OCI-LY3 (cell line): Measurements from ENCODE around the gene CLPTM1L.

Source experiments
- H2AFZ ChIP-seq: fragments of 200-600, 300-600 bp; shearing (Covaris generic); 2 replicates; pipeline ENCODE4 v1.6.0; 2014; ENCODE audit warnings: antibody characterized with exemption, low read depth, low read length
- H3K27ac ChIP-seq: fragments of 200-600, 300-600 bp; sonication (generic); 2 replicates; pipeline ENCODE4 v1.5.1; 2014; ENCODE audit warnings: mild to moderate bottlenecking, low read length, moderate library complexity, mixed read lengths
- H3K27me3 ChIP-seq: fragments of 200-600, 300-600 bp; sonication (generic); 2 replicates; pipeline ENCODE4 v1.6.1; 2014; ENCODE audit warnings: low read depth, low read length, mixed read lengths
- H3K36me3 ChIP-seq: fragments of 200-600, 300-600 bp; sonication (generic); replicated peaks from 2 replicates; pipeline ENCODE3; 2014; ENCODE audit warnings: low read depth, low read length, mixed read lengths
- H3K4me1 ChIP-seq: fragments of 300-600, 200-600 bp; sonication (generic); 2 replicates; pipeline ENCODE4 v1.6.1; 2014; ENCODE audit warnings: low read length, mixed read lengths
- H3K4me2 ChIP-seq: fragments of 200-600, 300-600 bp; sonication (generic); 2 replicates; pipeline ENCODE4 v1.6.1; 2014; ENCODE audit warnings: low read length, mixed read lengths
- H3K4me3 ChIP-seq: fragments of 300-600, 200-600 bp; sonication (generic); 2 replicates; pipeline ENCODE4 v1.5.1; 2014; ENCODE audit warnings: antibody characterized with exemption, mild to moderate bottlenecking, low read length, moderate library complexity
- H3K79me2 ChIP-seq: fragments of 300-600, 200-600 bp; shearing (Covaris generic); 2 replicates; pipeline ENCODE4 v1.6.1; 2014; ENCODE audit warnings: mild to moderate bottlenecking, low read length, mixed read lengths
- H3K9ac ChIP-seq: fragments of 300-600, 200-600 bp; shearing (Covaris generic); 2 replicates; pipeline ENCODE4 v1.6.0; 2014; ENCODE audit warnings: mild to moderate bottlenecking, low read length, moderate library complexity
- H3K9me3 ChIP-seq: fragments of 200-600, 300-600 bp; shearing (Covaris generic); 2 replicates; pipeline ENCODE4 v1.6.1; 2014; ENCODE audit warnings: low read length, mixed read lengths; ENCODE audit not compliant: insufficient read depth
- H4K20me1 ChIP-seq: fragments of 200-600, 300-600 bp; sonication (generic); 2 replicates; pipeline ENCODE4 v1.6.1; 2016; ENCODE audit warnings: low read length, mixed read lengths; ENCODE audit not compliant: insufficient read depth
- EZH2phosphoT487 ChIP-seq: fragments of 200-600 bp; shearing (Covaris generic); IDR thresholded peaks from 2 replicates; pipeline ENCODE4 v1.6.1; 2018; ENCODE audit warnings: antibody characterized with exemption, mixed run types, low read depth
- TF ChIP-seq, protein P1 (sequence below): fragments of 200-600, 300-600 bp; sonication (generic); IDR thresholded peaks from 2 replicates; pipeline ENCODE4 v1.5.1; 2014; ENCODE audit warnings: antibody characterized with exemption, low read length, low read depth

CLPTM1L gene

DNA sequence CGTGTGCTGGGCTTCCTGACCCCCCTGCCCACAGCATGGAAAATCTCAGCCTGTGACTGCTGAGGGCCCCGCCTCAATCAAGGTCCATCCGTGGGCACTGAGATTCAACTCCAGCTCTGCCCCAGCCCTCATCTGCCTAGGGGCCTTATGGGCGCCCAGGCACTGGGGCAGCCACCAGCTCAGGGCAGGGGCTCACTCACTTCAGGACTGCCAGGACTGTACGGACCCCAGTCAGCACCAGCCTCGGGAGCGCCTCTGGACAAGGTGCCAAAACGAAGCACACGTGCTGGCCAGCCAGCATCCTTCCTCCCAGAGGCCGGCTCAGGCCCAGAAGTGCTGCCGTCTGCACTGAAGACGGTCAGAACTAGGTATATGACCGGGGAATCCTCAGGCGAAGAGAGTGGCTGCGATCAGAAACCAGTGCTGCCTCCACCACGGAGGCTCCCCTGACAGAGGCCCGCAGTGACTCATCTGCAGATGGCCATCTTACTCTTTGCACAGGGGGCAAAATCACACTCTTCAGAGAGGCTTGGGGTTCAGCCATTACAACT is 19.6 kb downstream of the CLPTM1L start:
- no peak overlapping the region for H3K4me2 ChIP-seq
- peaks cover 4% of the 10 kb centered on the region; the same call in 1 of the 2 replicates for H3K79me2 ChIP-seq
- TF ChIP-seq, protein P1, sequence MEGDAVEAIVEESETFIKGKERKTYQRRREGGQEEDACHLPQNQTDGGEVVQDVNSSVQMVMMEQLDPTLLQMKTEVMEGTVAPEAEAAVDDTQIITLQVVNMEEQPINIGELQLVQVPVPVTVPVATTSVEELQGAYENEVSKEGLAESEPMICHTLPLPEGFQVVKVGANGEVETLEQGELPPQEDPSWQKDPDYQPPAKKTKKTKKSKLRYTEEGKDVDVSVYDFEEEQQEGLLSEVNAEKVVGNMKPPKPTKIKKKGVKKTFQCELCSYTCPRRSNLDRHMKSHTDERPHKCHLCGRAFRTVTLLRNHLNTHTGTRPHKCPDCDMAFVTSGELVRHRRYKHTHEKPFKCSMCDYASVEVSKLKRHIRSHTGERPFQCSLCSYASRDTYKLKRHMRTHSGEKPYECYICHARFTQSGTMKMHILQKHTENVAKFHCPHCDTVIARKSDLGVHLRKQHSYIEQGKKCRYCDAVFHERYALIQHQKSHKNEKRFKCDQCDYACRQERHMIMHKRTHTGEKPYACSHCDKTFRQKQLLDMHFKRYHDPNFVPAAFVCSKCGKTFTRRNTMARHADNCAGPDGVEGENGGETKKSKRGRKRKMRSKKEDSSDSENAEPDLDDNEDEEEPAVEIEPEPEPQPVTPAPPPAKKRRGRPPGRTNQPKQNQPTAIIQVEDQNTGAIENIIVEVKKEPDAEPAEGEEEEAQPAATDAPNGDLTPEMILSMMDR = no peak
- TF ChIP-seq EZH2phosphoT487 = no peak
- H4K20me1 ChIP-seq = no peaks in the 10 kb centered on the region
- H2AFZ ChIP-seq = no peak overlapping the region
- no peak overlapping the region for H3K4me3 ChIP-seq
- no peak overlapping the region for H3K9ac ChIP-seq
- no peak overlapping the region for H3K27ac ChIP-seq
- H3K36me3 ChIP-seq = peaks cover 3% of the 10 kb centered on the region
- no peaks in the 10 kb centered on the region for H3K4me1 ChIP-seq
- no peaks in the 10 kb centered on the region for H3K9me3 ChIP-seq
- H3K27me3 ChIP-seq = no peaks in the 10 kb centered on the region

DNA sequence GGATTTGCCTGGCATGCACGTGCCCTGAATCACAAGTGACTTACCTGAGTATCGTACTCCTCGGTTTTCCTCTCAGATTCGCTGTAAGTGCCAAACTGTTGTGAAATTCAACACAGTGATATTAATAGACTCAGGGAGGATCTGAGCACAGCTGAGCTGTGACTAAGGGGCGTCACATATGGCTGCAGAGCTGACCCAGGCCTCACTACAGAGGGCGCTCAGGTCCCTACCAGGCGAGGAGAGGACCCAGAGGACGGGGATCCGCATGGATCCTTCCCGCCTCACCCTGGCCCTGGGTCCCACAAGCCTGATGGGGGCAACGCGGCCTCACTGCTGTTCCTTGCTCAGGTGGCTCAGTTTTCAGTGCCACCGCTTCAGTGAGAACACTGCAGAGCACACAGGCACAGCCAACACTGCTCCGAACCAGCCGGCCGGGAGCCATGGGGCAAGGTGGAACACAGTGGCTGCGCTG is 20.1 kb downstream of the CLPTM1L start:
- Histone ChIP-seq H3K79me2 (peaks cover 4% of the 10 kb centered on the region; the same call in 1 of the 2 replicates), H4K20me1 (no peaks in the 10 kb centered on the region), H2AFZ (no peak overlapping the region), H3K27ac (no peak overlapping the region), H3K9ac (no peak overlapping the region), H3K4me2 (no peak overlapping the region), H3K4me3 (no peak overlapping the region), H3K36me3 (peaks cover 3% of the 10 kb centered on the region), H3K9me3 (no peaks in the 10 kb centered on the region), H3K4me1 (no peaks in the 10 kb centered on the region), H3K27me3 (no peaks in the 10 kb centered on the region)
- TF ChIP-seq EZH2phosphoT487 = no peak
- TF ChIP-seq, protein P1 = no peak

DNA sequence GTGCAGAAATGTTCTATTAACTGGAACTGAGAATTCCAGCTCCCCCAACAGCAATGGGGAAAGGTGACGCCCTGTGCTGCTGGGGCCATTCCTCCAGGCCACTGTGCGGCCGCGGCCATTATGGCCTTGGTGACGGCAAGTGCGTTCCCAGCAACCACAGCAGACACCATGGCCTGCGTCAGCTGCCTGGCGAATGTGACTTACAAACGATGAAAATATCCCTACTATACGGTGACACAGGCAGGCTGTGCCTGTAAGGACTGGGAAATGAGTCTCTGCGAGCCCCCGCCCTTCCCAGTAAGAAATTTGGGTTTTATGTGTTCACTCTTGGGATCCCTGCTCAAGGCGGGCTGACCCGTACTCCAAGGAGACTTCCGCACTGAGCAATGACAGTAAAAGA is 20.6 kb downstream of the CLPTM1L start:
- no peak overlapping the region for H2AFZ ChIP-seq
- no peak overlapping the region for H3K4me3 ChIP-seq
- peaks cover 6% of the 10 kb centered on the region for H3K36me3 ChIP-seq
- peaks cover 4% of the 10 kb centered on the region; the same call in 1 of the 2 replicates for H3K79me2 ChIP-seq
- H4K20me1 ChIP-seq = no peaks in the 10 kb centered on the region
- H3K4me2 ChIP-seq = no peak overlapping the region
- no peaks in the 10 kb centered on the region for H3K27me3 ChIP-seq
- no peak overlapping the region for H3K27ac ChIP-seq
- no peaks in the 10 kb centered on the region for H3K9me3 ChIP-seq
- H3K4me1 ChIP-seq = no peaks in the 10 kb centered on the region
- no peak for TF ChIP-seq EZH2phosphoT487
- TF ChIP-seq, protein P1 = no peak
- no peak overlapping the region for H3K9ac ChIP-seq

DNA sequence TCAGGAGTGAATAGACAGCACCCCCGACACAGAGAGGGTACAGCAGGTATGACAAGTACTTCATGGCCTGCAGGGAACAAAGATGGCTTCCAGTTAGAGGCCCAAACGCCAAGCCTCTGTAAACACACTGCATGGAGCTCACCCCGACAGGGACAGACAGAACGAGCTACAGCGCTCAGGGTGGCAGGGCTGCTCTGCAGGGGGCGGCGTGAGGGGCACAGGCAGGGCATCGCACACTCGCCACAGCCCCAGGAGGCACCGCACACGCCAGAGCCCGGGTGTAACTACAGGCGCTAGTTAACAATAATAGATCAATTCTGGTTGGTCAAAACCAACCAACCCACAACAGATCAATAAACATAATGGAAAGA is 21.1 kb downstream of the CLPTM1L start:
- no peak overlapping the region for H3K27ac ChIP-seq
- H4K20me1 ChIP-seq = no peaks in the 10 kb centered on the region
- H3K4me1 ChIP-seq = no peaks in the 10 kb centered on the region
- H3K36me3 ChIP-seq = peaks cover 7% of the 10 kb centered on the region
- H3K27me3 ChIP-seq = no peaks in the 10 kb centered on the region
- TF ChIP-seq EZH2phosphoT487 = no peak
- TF ChIP-seq, protein P1 = no peak
- no peak overlapping the region for H2AFZ ChIP-seq
- no peaks in the 10 kb centered on the region for H3K9me3 ChIP-seq
- no peak overlapping the region for H3K4me3 ChIP-seq
- H3K4me2 ChIP-seq = no peak overlapping the region
- H3K9ac ChIP-seq = no peak overlapping the region
- H3K79me2 ChIP-seq = peaks cover under 1% of the 10 kb centered on the region; the same call in 1 of the 2 replicates
